Loucy (cell line): ENCODE data around the gene ERFL.

ENCODE experiments used
- EZH2phosphoT487 ChIP-seq: fragments of 200-600 bp; IDR thresholded peaks from 2 replicates; pipeline ENCODE4 v1.6.1; 2018; ENCODE audit warnings: antibody characterized with exemption, mild to moderate bottlenecking, moderate library complexity, borderline replicate concordance
- TF ChIP-seq, protein P1 (sequence below): fragments of 200-600 bp; sonication (generic); conservative IDR thresholded peaks from 2 replicates; pipeline ENCODE4 v1.5.1; 2014; ENCODE audit warnings: mild to moderate bottlenecking, antibody characterized with exemption, low read length

DNA sequence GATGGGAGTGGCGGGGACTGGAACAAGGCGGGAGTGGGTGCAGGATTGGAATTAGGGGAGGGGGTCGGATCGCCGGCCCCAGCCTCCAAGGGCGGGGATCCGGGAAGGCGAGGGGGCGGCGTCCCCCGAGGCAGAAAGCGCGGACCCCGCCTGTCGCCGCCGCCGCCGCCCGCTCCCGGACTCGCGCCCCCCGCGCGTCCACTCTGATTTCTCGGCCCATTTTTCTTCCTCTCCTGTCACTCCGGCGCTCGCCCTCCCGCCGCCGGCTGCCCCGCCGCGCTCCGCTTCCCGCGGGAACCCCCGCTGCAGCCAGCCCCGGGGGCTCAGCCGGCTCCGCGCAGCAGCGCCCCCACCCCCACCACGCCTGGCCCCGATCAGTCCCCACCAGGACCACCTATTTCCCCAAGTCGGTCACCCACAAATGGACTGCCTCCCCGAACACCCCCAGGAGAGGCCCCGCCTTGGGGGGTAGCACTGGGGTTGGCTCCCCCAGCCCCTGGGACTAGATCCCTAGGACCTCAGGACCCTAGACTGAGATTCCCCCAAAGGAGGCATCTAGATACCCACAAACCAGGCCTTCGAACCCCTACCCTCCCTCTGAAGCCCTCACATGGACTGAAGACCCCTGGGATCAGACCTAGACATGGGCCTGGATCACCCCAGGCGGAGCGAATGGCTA is 12.6 kb upstream of the ERFL start:
- TF ChIP-seq, protein P1, sequence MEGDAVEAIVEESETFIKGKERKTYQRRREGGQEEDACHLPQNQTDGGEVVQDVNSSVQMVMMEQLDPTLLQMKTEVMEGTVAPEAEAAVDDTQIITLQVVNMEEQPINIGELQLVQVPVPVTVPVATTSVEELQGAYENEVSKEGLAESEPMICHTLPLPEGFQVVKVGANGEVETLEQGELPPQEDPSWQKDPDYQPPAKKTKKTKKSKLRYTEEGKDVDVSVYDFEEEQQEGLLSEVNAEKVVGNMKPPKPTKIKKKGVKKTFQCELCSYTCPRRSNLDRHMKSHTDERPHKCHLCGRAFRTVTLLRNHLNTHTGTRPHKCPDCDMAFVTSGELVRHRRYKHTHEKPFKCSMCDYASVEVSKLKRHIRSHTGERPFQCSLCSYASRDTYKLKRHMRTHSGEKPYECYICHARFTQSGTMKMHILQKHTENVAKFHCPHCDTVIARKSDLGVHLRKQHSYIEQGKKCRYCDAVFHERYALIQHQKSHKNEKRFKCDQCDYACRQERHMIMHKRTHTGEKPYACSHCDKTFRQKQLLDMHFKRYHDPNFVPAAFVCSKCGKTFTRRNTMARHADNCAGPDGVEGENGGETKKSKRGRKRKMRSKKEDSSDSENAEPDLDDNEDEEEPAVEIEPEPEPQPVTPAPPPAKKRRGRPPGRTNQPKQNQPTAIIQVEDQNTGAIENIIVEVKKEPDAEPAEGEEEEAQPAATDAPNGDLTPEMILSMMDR = no peak
- TF ChIP-seq EZH2phosphoT487 = no peak
